HUES64 (cell line): ENCODE results near the gene BCOR.

Experiments used
- H3K27ac ChIP-seq: 2 replicates; pipeline ENCODE4 v1.7.0; 2013; ENCODE audit warnings: low read depth, low read length, inconsistent platforms
- H3K27me3 ChIP-seq: 2 replicates; pipeline ENCODE4 v1.6.1; 2013; ENCODE audit warnings: mild to moderate bottlenecking, low read length; ENCODE audit not compliant: insufficient read depth
- H3K36me3 ChIP-seq: 2 replicates; pipeline ENCODE4 v1.6.1; 2013; ENCODE audit warnings: mild to moderate bottlenecking, low read length; ENCODE audit not compliant: insufficient read depth
- H3K4me1 ChIP-seq: 2 replicates; pipeline ENCODE4 v1.6.1; 2013; ENCODE audit warnings: mild to moderate bottlenecking, low read length, moderate library complexity; ENCODE audit not compliant: insufficient read depth
- H3K4me3 ChIP-seq: 2 replicates; pipeline ENCODE4 v1.5.1; 2013; ENCODE audit warnings: mild to moderate bottlenecking, low read length, moderate library complexity
- H3K9ac ChIP-seq: 2 replicates; pipeline ENCODE4 v1.6.1; 2013; ENCODE audit warnings: mild to moderate bottlenecking, low read depth, low read length
- H3K9me3 ChIP-seq: 2 replicates; pipeline ENCODE4 v1.6.1; 2013; ENCODE audit warnings: low read depth, low read length; ENCODE audit not compliant: insufficient read depth
- WGBS: fragments of 150-250, 120-280 bp; methylation state at CpG from one replicate; pipeline ENCODE4 v1.1.7; 2013; ENCODE audit warnings: missing lambda C conversion rate; 5-methylcytosine and 5-hydroxymethylcytosine counted together

Gene BCOR

GRCh38 chrX:40073439-40074054, 24.2 kb downstream of the BCOR start:
- WGBS: 96% methylated on average over 26 of the region's 26 CpGs
- peaks cover 90% of the 10 kb centered on the region for H3K36me3 ChIP-seq
- no peak overlapping the region for H3K4me3 ChIP-seq

GRCh38 chrX:40072246-40072645, 25.5 kb downstream of the BCOR start:
- Histone ChIP-seq H3K36me3 (peaks cover 97% of the 10 kb centered on the region), H3K27me3 (no peaks in the 10 kb centered on the region), H3K27ac (no peak overlapping the region), H3K9ac (no peak overlapping the region), H3K4me1 (no peaks in the 10 kb centered on the region), H3K9me3 (no peaks in the 10 kb centered on the region), H3K4me3 (no peak overlapping the region)
- 94% methylated on average over 9 of the region's 9 CpGs for WGBS

More at GRCh38 chrX:40073439-40074054, 24.2 kb downstream of the BCOR start:
- Histone ChIP-seq H3K9ac (no peak overlapping the region), H3K9me3 (no peaks in the 10 kb centered on the region), H3K4me1 (peaks cover 4% of the 10 kb centered on the region; the same call in 1 of the 2 replicates), H3K27ac (no peak overlapping the region), H3K27me3 (no peaks in the 10 kb centered on the region)

- peaks cover 87% of the 10 kb centered on the region for H3K36me3 ChIP-seq
- H3K9ac ChIP-seq: no peak overlapping the region
- peaks cover 14% of the 10 kb centered on the region for H3K4me1 ChIP-seq
- H3K27me3 ChIP-seq: no peaks in the 10 kb centered on the region
- H3K27ac ChIP-seq: no peak overlapping the region
- 88% methylated on average over 4 of the region's 4 CpGs for WGBS
- no peaks in the 10 kb centered on the region for H3K9me3 ChIP-seq
- H3K4me3 ChIP-seq: no peak overlapping the region
Measured at GRCh38 chrX:40068048-40068447, 29.7 kb downstream of the BCOR start.

- H3K9ac ChIP-seq: no peak overlapping the region
- H3K27me3 ChIP-seq: no peaks in the 10 kb centered on the region
- no peak overlapping the region for H3K4me3 ChIP-seq
- peaks cover 14% of the 10 kb centered on the region for H3K4me1 ChIP-seq
- peaks cover 87% of the 10 kb centered on the region for H3K36me3 ChIP-seq
- H3K27ac ChIP-seq: no peak overlapping the region
- WGBS: 69% methylated on average over 1 of the region's 3 CpGs
- H3K9me3 ChIP-seq: no peaks in the 10 kb centered on the region
Measured at GRCh38 chrX:40066700-40067099, 31.1 kb downstream of the BCOR start.

- 94% methylated on average over 12 of the region's 16 CpGs for WGBS
- Histone ChIP-seq H3K4me3 (no peak overlapping the region), H3K27me3 (no peaks in the 10 kb centered on the region), H3K36me3 (peaks cover 86% of the 10 kb centered on the region), H3K4me1 (peaks cover 14% of the 10 kb centered on the region), H3K9me3 (no peaks in the 10 kb centered on the region), H3K27ac (no peak overlapping the region), H3K9ac (no peak overlapping the region)
Measured at GRCh38 chrX:40065296-40066046, 32.3 kb downstream of the BCOR start.

GRCh38 chrX:40064055-40064597, 33.6 kb downstream of the BCOR start:
- H3K36me3 ChIP-seq: peaks cover 86% of the 10 kb centered on the region

GRCh38 chrX:40063555-40063954, 34.2 kb downstream of the BCOR start:
- peaks cover 14% of the 10 kb centered on the region for H3K4me1 ChIP-seq
- H3K27me3 ChIP-seq: no peaks in the 10 kb centered on the region
- WGBS: 90% methylated on average over 7 of the region's 7 CpGs
- no peak overlapping the region for H3K4me3 ChIP-seq
- no peak overlapping the region for H3K27ac ChIP-seq
- H3K9ac ChIP-seq: no peak overlapping the region
- H3K36me3 ChIP-seq: peaks cover 86% of the 10 kb centered on the region
- no peaks in the 10 kb centered on the region for H3K9me3 ChIP-seq

More at GRCh38 chrX:40064055-40064597, 33.6 kb downstream of the BCOR start:
- Histone ChIP-seq H3K9ac (no peak overlapping the region), H3K27me3 (no peaks in the 10 kb centered on the region), H3K9me3 (no peaks in the 10 kb centered on the region), H3K4me3 (no peak overlapping the region), H3K4me1 (peaks cover 14% of the 10 kb centered on the region), H3K27ac (peak overlapping the region; percentile 55; the same call in 1 of the 2 replicates)
- 66% methylated on average over 23 of the region's 25 CpGs for WGBS

- Histone ChIP-seq H3K36me3 (peaks cover 86% of the 10 kb centered on the region), H3K9me3 (no peaks in the 10 kb centered on the region), H3K27ac (no peak overlapping the region), H3K27me3 (no peaks in the 10 kb centered on the region), H3K4me3 (no peak overlapping the region), H3K9ac (no peak overlapping the region), H3K4me1 (peaks cover 14% of the 10 kb centered on the region)
- WGBS: 87% methylated on average over 24 of the region's 24 CpGs
Measured at GRCh38 chrX:40062525-40063155, 35.1 kb downstream of the BCOR start.

GRCh38 chrX:40061871-40062524, 35.8 kb downstream of the BCOR start:
- H3K4me1 ChIP-seq: peaks cover 14% of the 10 kb centered on the region
- WGBS: 89% methylated on average over 26 of the region's 30 CpGs
- no peak overlapping the region for H3K9ac ChIP-seq
- peaks cover 88% of the 10 kb centered on the region for H3K36me3 ChIP-seq
- H3K27ac ChIP-seq: no peak overlapping the region
- no peaks in the 10 kb centered on the region for H3K9me3 ChIP-seq
- no peaks in the 10 kb centered on the region for H3K27me3 ChIP-seq
- H3K4me3 ChIP-seq: no peak overlapping the region

- H3K4me1 ChIP-seq: peaks cover 14% of the 10 kb centered on the region
- H3K27ac ChIP-seq: no peak overlapping the region
- peaks cover 93% of the 10 kb centered on the region for H3K36me3 ChIP-seq
- H3K4me3 ChIP-seq: no peak overlapping the region
- H3K27me3 ChIP-seq: no peaks in the 10 kb centered on the region
- H3K9ac ChIP-seq: no peak overlapping the region
- H3K9me3 ChIP-seq: no peaks in the 10 kb centered on the region
- 95% methylated on average over 10 of the region's 10 CpGs for WGBS
Measured at GRCh38 chrX:40061005-40061404, 36.8 kb downstream of the BCOR start.
